Liver (tissue), 9 donors: ENCODE results near the gene SMIM13. TPM values are rescaled to one million over a fixed set of nuclear protein-coding genes. Genes with fewer than 3 reads are reported as not detected.

Source experiments
- DNase-seq: peaks from one replicate; pipeline ENCODE4 v3.0.0-alpha.2; 2017; ENCODE audit warnings: low spot score
- H3K27ac ChIP-seq, 2 donors: one replicate each; pipeline ENCODE4 v1.7.0; 2013; ENCODE audit warnings: inconsistent platforms in 2 of 2, low read length in 2 of 2, control low read depth in 1 of 2, low read depth in 1 of 2, mild to moderate bottlenecking in 1 of 2
- H3K27me3 ChIP-seq, 4 donors: one replicate each; pipeline versions ENCODE4 v1.6.1 to v1.7.0; 2013; ENCODE audit warnings: low read length in 3 of 4, inconsistent platforms in 1 of 4, mild to moderate bottlenecking in 1 of 4, moderate library complexity in 1 of 4; ENCODE audit not compliant: control insufficient read depth in 4 of 4, insufficient read depth in 4 of 4
- H3K36me3 ChIP-seq, 4 donors: one replicate each; pipeline versions ENCODE4 v1.6.1 to v1.7.0; 2013; ENCODE audit warnings: low read length in 3 of 4, mild to moderate bottlenecking in 3 of 4, low read depth in 1 of 4, moderate library complexity in 1 of 4; ENCODE audit not compliant: control insufficient read depth in 4 of 4, insufficient read depth in 3 of 4
- H3K4me1 ChIP-seq, 4 donors: one replicate each; pipeline versions ENCODE4 v1.6.1 to v1.7.0; 2013; ENCODE audit warnings: low read length in 3 of 4, mild to moderate bottlenecking in 3 of 4, moderate library complexity in 1 of 4; ENCODE audit not compliant: control insufficient read depth in 4 of 4, insufficient read depth in 4 of 4
- H3K4me3 ChIP-seq, 3 donors: one replicate each; pipeline versions ENCODE4 v1.6.1 to v1.7.0; 2013; ENCODE audit warnings: low read length in 3 of 3, control low read depth in 1 of 3, low read depth in 1 of 3, mild to moderate bottlenecking in 1 of 3
- H3K9ac ChIP-seq, 2 donors: one replicate each; pipeline ENCODE4 v1.7.0; 2013; ENCODE audit warnings: low read length in 2 of 2, mild to moderate bottlenecking in 2 of 2, moderate library complexity in 2 of 2, control low read depth in 1 of 2, low read depth in 1 of 2
- H3K9me3 ChIP-seq, 4 donors: one replicate each; pipeline versions ENCODE4 v1.6.1 to v1.7.0; 2013; ENCODE audit warnings: low read length in 3 of 4; ENCODE audit not compliant: control insufficient read depth in 4 of 4
- ATF3 ChIP-seq: IDR thresholded peaks from 2 replicates; pipeline ENCODE4 v1.6.1; 2016; ENCODE audit warnings: antibody characterized with exemption
- CTCF ChIP-seq: fragments of 150-350 bp; IDR thresholded peaks from 2 replicates; pipeline ENCODE4 v1.5.1; 2017; ENCODE audit warnings: improper control_type of control experiment, low read depth, low read length; ENCODE audit not compliant: missing input control
- EGR1 ChIP-seq, 2 donors: IDR thresholded peaks; 2 replicates each; pipeline ENCODE4 v1.6.1; 2016 to 2018; ENCODE audit warnings: antibody characterized with exemption in 2 of 2, low read depth in 2 of 2
- FOXA1 ChIP-seq: IDR thresholded peaks from 2 replicates; pipeline ENCODE4 v1.6.1; 2016; ENCODE audit warnings: antibody characterized with exemption
- FOXA2 ChIP-seq: IDR thresholded peaks from 2 replicates; pipeline ENCODE4 v1.6.1; 2016; ENCODE audit warnings: antibody characterized with exemption
- GABPA ChIP-seq, 2 donors: IDR thresholded peaks in 1 of 2; conservative IDR thresholded peaks in 1 of 2; 2 replicates each; pipeline ENCODE4 v1.6.1; 2016; ENCODE audit warnings: antibody characterized with exemption in 2 of 2, mild to moderate bottlenecking in 1 of 2, moderate library complexity in 1 of 2
- HNF4A ChIP-seq, 2 donors: conservative IDR thresholded peaks; 2 replicates each; pipeline ENCODE4 v1.6.1; 2016; ENCODE audit warnings: antibody characterized with exemption in 2 of 2, mild to moderate bottlenecking in 2 of 2
- HNF4G ChIP-seq: IDR thresholded peaks from 2 replicates; pipeline ENCODE4 v1.6.1; 2016; ENCODE audit warnings: antibody characterized with exemption
- JUND ChIP-seq, 2 donors: IDR thresholded peaks; 2 replicates each; pipeline ENCODE4 v1.6.1; 2016; ENCODE audit warnings: antibody characterized with exemption in 2 of 2
- MAX ChIP-seq: IDR thresholded peaks from 2 replicates; pipeline ENCODE4 v1.6.1; 2016; ENCODE audit warnings: antibody characterized with exemption
- NR2F2 ChIP-seq: IDR thresholded peaks from 2 replicates; pipeline ENCODE4 v1.6.1; 2016; ENCODE audit warnings: antibody characterized with exemption
- RAD21 ChIP-seq, 2 donors: IDR thresholded peaks; 2 replicates each; pipeline ENCODE4 v1.6.1; 2016; ENCODE audit warnings: antibody characterized with exemption in 2 of 2, mild to moderate bottlenecking in 2 of 2
- REST ChIP-seq: IDR thresholded peaks from 2 replicates; pipeline ENCODE4 v1.6.1; 2016; ENCODE audit warnings: antibody characterized with exemption, mild to moderate bottlenecking
- RXRA ChIP-seq, 2 donors: IDR thresholded peaks; 2 replicates each; pipeline ENCODE4 v1.6.1; 2017 to 2018; ENCODE audit warnings: antibody characterized with exemption in 2 of 2, mild to moderate bottlenecking in 1 of 2
- SP1 ChIP-seq: IDR thresholded peaks from 2 replicates; pipeline ENCODE4 v1.6.1; 2018; ENCODE audit warnings: antibody characterized with exemption, mild to moderate bottlenecking
- TAF1 ChIP-seq: conservative IDR thresholded peaks from 2 replicates; pipeline ENCODE4 v1.6.1; 2016; ENCODE audit warnings: antibody characterized with exemption, mild to moderate bottlenecking
- YY1 ChIP-seq: IDR thresholded peaks from 2 replicates; pipeline ENCODE4 v1.6.1; 2016; ENCODE audit warnings: antibody characterized with exemption, mild to moderate bottlenecking
- ZBTB33 ChIP-seq: IDR thresholded peaks from 2 replicates; pipeline ENCODE4 v1.6.1; 2016; ENCODE audit warnings: antibody characterized with exemption
- WGBS: extraction: QIAGEN DNeasy Blood & Tissue Kit; methylation state at CpG from one replicate; pipeline ENCODE4 v1.1.7; 2013; 5-methylcytosine and 5-hydroxymethylcytosine counted together
- polyA plus RNA-seq, 2 donors: library from polyadenylated mRNA; stranded (reverse) in 1 of 2; unstranded in 1 of 2; fragments of 200-250 nt in 1 of 2; fragments of >200 nt in 1 of 2; fragmentation: Nextera tagmentation in 1 of 2; extraction: Ambion mirVana in 1 of 2; gene quantifications; one replicate each; pipeline versions ENCODE4 v1.2.1 to v1.2.3, GENCODE V29; 2013 to 2015
- total RNA-seq, 2 donors: library from RNA; depleted of rRNA; stranded (reverse); fragments of >200 nt; gene quantifications; one replicate each; pipeline ENCODE4 v1.2.3, GENCODE V29; 2014
- donor health status: healthy.
- donor health status: healthy.
- donor health status: healthy.
- donor health status: healthy.
- donor health status: healthy.

SMIM13 gene
- total and polyA plus RNA-seq, 4 donors, result 2.8 to 9.0 (median 5.8) TPM

- TF ChIP-seq REST (no peak), CTCF (no peak)
These were observed 333 bp upstream of the SMIM13 start (continued) for GRCh38 chr6:11093376-11093625.

- Histone ChIP-seq H3K9me3 (no peaks in the 10 kb centered on the region), H3K4me3 (peak overlapping the region; percentile 80 to 96 (median 86)), H3K9ac (peak overlapping the region; percentile 8 to 67), H3K27me3 (no peaks in the 10 kb centered on the region), H3K36me3 (no peaks in the 10 kb centered on the region), H3K4me1 (peaks cover 4 to 14% (median 12%) of the 10 kb centered on the region in 4 donors), H3K27ac (peak overlapping the region; percentile 86 to 97)
- peak; percentile 48 for DNase-seq
- WGBS, result under 1% methylated on average over 15 of the region's 15 CpGs
- TF ChIP-seq ZBTB33 (no peak), SP1 (peak; percentile 24), RAD21 (IDR thresholded peaks at IDR 0.05) (no peak), CTCF (no peak), YY1 (no peak), FOXA2 (no peak), HNF4A (conservative IDR thresholded peaks at IDR 0.05) (peak in 1 of 2 donors; percentile 21), MAX (no peak), GABPA (IDR thresholded peaks at IDR 0.05 in 1 of 2, conservative IDR thresholded peaks at IDR 0.05 in 1 of 2) (no peak), RXRA (IDR thresholded peaks at IDR 0.05) (peak; percentile 38 to 42), NR2F2 (no peak), ATF3 (no peak), TAF1 (peak; percentile 62), EGR1 (IDR thresholded peaks at IDR 0.05; ENCODE audit: low read depth in 2 of 2) (no peak), REST (no peak), FOXA1 (no peak), HNF4G (no peak), JUND (IDR thresholded peaks at IDR 0.05) (no peak)
These were observed 797 bp downstream of the SMIM13 start for GRCh38 chr6:11094411-11094851.
